ENCODE measurements around the gene CRYGC. TPM values are rescaled to one million over a fixed set of nuclear protein-coding genes. Genes with fewer than 3 reads are reported as not detected.
A peak's percentile ranks its signal among the peaks of the same experiment; 100 is the strongest.
"Not testable (repeated sequence)": the region's sequence is repeated elsewhere in the genome, so short reads cannot be mapped to it uniquely, and the experiment has no call there.

Gene CRYGC
- total RNA-seq, 1 donor from 2014 or later: not detected

DNA sequence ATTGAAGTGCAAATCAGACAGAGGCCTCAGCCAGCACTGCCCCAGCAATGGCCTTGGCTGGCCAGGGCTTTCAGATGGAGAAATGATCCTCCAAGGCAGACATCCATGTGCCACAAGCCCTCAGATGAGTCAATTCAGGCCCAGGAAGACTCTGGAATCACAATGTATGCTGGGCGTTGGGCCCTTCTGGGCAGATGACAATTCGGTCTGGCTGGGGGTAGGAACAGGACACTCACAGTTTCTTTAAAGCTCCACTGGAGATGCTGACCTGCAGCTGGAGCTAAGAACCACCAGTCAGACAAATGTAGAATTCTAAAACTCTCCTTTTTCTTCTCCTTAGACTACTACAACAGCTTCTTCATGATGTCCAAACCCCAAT, 7.1 kb upstream of the CRYGC start:
- no peak for DNase-seq

DNA sequence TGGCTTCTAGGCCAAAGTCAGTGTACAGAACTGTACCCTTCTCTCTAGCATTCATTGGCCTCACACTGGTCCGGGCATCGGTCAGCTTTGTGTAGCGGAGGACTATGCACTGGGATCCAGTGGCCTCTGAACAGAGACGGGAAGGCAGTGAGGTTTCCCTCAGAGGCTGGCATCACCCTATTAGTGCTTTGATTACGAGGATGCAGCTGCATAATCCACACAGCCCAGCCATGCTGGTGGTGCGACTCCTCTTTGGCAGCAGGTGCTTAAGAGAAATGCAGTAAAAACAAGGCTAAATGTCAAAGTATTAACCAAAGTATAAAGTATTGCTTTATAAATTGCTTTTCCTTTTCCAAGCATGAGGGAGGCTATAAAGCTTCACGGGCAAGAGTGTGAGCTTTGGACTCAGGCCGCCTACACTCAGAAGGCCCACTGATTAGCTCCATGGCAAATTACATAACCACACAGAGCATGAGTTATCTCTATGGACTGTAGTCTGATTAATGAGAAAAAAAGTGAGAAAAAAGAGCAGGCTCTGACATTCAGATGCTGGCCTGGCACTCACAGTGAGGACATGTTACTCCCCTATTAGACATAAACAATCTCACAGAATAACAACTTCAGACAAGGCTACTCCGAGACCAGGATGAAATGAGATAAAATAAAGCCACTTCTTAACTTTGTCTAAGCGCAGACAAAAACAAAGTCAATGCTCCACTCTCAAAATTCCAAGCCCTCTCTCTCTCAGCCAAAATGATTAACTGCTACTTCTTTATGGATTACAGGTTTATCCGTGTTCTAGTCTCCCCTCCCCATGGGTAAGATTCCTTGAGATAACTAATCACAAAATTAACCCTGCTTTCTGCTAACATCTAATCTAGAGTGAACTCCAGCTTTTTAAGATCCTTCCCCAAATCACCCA, 6.4 kb upstream of the CRYGC start:
- DNase-seq: no peak

DNA sequence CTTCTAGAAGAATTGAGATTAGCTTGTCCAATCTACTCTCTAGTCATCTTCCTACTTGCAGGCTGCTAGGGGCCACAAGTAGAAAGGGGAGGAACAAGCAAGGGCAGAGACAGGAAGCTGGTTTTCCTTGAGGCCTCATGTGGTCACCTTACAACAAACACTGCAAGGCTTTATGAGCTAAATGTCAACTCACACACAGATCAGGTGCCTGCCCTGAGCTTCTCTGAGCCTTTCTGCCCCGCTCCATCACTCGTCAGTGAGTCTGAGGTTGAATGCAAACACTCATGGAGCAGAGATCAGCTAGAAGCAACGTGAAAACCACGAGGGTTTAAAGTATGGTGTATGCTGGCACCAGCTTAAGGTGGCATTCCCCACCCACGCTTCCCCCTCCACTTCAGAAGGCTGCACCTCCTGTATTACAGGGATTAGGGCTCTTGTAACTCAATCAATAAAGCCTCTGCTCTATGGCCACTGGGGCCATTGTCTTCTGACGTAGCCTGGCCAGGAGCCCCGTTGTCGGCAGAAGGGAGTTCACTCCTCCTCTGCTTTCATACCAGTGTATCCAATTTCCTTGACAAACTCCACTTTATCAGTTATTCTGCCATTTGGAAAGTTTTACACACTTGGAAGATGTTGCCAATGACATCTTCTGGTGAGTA, 5.4 kb upstream of the CRYGC start:
- DNase-seq: no peak

DNA sequence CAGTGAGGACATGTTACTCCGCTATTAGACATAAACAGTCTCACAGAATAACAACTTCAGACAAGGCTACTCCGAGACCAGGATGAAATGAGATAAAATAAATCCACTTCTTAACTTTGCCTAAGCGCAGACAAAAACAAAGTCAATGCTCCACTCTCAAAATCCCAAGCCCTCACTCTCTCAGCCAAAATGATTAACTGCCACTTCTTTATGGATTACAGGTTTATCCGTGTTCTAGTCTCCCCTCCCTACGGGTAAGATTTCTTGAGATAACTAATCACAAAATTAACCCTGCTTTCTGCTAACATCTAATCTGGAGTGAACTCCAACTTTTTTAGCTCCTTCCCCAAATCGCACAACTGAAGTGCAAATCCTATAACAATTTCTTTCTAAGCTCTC, 1.1 kb upstream of the CRYGC start:
- no peak for DNase-seq

- no peak for DNase-seq
Measured at GRCh38 chr2:208128136-208128535, 1.5 kb downstream of the CRYGC start.

GRCh38 chr2:208127090-208127489, 2.5 kb downstream of the CRYGC start:
- no peak for DNase-seq

DNA sequence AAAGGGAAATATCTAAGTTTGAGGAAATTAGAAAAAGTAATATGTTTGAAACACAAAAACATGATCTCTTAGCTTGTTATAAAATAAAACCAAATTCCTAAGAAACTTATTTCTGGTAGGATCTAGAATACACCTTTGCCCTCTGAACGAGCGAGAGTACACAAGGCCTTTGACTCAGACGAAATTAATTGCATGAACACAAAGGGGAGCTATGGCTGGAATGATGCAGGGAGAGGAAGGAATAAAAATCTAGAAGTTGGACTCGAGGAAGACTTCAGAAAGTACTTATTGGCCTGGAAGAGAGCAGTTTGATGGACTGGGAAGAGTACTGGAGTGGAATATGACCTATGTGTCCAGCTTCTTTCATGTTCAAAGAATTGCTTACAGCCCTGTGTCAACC, 4.4 kb downstream of the CRYGC start:
- DNase-seq: no peak

- peak; percentile 14 for DNase-seq
Measured at GRCh38 chr2:208124013-208124715, 5.5 kb downstream of the CRYGC start, which contains the start of gene CRYGD. CRYGD (minus strand) TSS chr2:208124524; CDS start chr2:208124473, 51 bp downstream.

DNA sequence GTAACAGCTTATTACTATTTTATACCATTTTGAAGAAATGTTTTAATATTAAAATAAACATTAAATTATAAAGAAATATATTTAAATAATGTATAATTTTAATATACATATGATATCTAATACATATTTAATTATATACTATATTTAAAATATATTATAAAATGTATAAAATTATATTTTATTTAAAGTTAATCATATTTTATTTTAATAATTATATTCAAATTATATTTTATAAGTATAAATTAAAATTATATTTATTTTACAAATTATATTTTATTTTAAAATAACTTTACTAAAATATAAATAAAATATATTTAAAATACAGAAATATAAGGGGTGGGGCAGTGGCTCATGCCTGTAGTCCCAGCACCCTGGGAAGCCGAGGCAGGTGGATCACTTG, 7.4 kb downstream of the CRYGC start:
- no peak for DNase-seq

DNA sequence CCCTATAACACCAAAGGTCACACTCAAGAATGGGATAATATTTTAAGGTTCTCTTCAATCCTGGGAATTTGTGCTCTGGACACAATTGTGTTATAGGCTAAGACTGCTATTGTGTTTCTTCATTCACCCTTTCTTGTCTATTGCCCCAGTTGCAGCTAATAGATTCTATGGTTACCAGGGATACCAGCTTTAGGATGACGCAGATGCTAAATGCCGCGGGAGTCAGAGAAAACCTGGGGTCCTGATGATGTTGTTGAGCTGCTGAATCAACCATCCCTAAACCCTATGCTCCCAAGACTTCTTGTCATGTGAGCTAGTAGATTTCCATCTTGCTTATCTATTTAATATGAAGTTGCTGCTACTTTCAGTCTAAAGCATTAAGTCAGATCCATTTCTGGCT, 10.7 kb downstream of the CRYGC start:
- no peak for DNase-seq

GRCh38 chr2:208117390-208117789, 12.2 kb downstream of the CRYGC start:
- DNase-seq: not testable (repeated sequence)

DNA sequence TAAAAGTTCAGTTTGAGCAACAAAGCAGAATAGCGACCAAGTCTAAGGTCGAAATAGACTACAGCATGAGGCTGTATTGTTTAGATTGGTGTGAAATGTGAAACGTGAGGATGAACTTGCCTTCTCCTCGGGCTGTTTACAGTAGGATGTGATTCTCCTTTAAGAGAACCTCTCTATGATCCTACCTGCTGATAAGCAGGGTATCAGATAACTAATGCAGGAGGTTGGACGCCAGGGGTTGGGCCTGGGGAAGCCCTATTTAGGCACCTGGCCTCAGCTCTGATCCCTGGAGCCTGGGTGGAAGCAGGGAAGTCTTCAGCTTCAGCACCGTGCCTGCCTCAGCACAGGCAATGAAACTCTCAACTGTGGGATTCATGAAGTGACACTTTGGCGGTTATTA, 16.7 kb downstream of the CRYGC start:
- DNase-seq: no peak

GRCh38 chr2:208112273-208112745, 17.3 kb downstream of the CRYGC start:
- not testable (repeated sequence) for DNase-seq

GRCh38 chr2:208103616-208104015, 26.0 kb downstream of the CRYGC start:
- no peak for DNase-seq

DNA sequence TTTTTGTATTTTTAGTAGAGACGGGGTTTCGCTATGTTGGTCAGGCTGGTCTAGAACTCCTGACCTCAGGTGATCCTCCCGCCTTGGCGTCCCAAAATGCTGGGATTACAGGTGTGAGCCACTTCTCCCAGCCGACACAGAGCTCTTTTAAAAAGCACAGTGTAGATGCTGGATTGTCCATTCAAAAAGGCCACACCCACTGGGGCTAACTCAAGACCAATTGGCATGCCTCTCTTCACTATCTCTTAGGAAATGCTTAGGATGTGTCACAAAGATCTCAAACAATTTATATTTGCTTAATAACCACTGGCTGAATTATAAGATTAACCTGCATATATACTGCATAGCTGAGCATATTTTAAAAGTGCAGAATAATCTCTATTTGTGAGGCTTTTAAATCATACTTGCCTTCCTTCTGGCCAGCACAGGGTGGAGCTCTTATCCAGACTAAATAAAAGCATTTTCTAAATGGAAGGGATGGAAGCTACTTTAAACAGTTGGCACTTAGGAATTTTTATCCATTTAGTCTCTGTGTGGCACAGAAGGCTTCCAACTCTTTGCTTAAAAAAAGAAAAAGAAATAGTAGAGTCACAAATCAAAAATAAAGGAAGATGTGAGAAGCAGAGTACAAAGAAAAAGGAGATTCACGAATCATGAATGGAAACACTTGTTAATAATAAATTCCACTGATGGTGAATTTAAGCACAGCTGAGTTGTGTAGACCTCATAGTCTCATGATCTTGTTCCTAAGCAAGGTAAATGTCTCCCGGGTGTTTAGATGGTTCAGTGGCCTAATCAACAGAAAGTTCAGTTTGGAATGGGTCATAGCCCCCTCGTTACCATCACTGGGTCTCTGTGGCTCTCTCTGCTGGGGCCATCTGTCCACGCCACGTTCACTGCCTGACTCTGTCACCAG, 27.7 kb downstream of the CRYGC start:
- DNase-seq: peak; percentile 24

- no peak for DNase-seq
Measured at GRCh38 chr2:208099682-208100470, 29.8 kb downstream of the CRYGC start.

DNA sequence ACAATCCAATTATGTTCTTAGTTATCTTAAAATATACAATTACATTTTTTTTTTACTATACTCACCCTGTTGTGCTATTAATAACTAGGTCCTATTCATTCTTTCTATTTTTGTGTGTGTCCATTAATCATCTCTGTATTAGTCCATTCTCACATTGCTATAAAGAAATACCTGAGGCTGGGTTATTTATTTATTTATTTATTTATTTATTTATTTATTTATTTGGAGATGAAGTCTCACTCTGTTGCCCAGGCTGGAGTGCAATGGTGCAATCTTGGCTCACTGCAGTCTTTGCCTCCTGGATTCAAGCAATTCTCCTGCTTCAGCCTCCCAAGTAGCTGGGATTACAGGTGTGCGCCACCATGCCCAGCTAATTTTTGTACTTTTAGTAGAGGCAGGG, 30.9 kb downstream of the CRYGC start:
- DNase-seq: not testable (repeated sequence)

DNA sequence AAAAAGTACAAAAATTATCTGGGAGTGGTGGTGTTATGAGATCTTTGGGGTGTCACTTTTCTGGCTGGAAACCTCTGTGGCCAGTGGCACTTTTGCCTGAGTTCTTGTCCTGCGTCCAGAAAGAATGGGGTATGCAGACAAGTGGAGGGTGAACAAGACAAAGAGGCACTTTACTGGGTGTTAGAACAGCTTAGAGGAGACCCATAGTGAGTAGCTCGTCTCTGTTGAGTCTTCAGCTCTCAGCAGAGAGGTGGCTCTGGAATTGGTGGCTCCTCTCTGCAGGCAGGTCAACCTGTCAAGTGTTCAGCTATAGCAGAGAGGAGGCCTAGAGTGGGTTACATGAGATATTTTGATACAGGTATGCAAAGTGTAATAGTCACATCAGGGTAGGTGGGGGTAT, 31.4 kb downstream of the CRYGC start:
- no peak for DNase-seq

DNA sequence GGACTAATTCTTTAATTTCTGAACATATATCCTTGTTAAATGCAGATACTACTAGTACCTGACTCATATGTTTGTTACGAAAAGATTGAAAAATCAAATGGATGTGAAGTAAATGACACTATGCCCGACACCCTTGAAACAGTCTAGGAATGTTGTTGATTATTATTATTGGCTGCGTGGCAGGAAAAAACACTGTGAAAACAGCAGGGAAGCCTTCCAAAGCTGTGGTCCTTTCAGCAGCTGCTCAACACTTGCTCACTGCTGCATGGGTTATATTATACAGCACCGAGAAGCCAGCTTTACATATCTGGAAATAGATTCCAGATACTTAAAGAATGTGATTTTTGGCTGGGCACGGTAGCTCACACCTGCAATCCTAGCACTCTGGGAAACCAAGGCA, 31.8 kb downstream of the CRYGC start:
- DNase-seq: no peak

DNA sequence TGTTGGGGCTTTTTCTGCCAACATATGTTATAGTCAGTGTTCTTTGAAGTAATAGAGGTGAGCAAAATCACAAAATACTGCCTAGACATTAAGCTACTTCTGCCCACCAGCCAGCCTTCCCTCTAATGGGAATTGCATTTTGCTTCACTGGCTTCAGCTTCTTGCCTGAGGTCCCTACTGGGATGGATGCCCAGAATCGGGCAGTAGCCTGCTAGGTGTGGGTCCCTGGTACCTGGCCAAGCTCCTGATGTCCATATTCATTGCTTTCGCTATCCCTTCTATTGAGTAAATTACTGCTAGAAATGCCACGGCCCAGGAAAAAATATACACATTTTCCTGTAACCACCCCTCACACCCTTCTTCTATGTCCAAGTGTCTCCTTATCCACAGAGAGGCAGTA, 32.3 kb downstream of the CRYGC start:
- DNase-seq: no peak

DNA sequence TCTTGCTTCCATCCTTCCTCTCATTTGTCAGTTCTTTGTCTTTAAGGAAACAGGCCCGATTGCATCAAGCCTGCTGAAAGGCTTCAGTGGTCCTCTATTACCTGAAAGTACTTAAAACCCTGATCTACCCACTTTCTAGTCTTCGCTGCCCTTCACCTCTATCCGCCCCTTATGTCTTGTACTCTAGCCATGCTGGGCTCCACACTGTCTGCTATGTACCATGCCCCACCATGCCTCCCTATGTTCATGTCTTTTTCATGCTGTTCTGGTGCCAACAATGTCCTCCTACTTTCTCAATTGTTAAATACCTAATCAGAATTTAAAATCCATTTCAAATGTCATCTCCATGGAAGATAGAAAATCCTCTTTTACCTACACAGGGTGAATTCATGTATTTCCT, 33.5 kb downstream of the CRYGC start:
- DNase-seq: no peak

Measured in tongue (tissue), 2 donors.